GM21576 (cell line): ENCODE measurements around the gene IFT52.
"Not testable (repeated sequence)": the region's sequence is repeated elsewhere in the genome, so short reads cannot be mapped to it uniquely, and the experiment has no call there.

Source experiments
- ATAC-seq: cut with Tn5 transposase; IDR thresholded peaks from one replicate; pipeline ENCODE4 v1.9.1; 2021; ENCODE audit warnings: mild to moderate bottlenecking, moderate library complexity; ENCODE audit not compliant: unreplicated experiment

Gene IFT52

DNA sequence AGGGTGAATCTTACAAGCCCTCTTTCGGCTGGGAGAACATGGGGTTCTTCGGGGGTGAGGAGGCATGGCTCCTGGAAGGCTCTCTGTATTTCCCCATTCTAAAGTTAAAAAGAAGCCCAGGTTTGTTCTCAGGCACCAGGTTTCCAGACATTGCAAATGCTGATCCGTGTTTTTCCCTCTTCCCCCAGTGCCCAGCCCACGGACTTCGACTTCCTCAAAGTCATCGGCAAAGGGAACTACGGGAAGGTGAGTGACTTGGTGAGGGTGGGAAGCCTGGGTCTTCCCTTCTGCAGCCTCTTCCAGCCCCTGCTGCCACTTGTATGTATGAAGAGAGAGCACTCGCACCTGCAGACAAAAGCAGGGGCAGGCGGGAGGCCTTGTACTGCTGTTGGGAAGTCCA lies 23.3 kb upstream of the IFT52 start:
- ATAC-seq = no peak

DNA sequence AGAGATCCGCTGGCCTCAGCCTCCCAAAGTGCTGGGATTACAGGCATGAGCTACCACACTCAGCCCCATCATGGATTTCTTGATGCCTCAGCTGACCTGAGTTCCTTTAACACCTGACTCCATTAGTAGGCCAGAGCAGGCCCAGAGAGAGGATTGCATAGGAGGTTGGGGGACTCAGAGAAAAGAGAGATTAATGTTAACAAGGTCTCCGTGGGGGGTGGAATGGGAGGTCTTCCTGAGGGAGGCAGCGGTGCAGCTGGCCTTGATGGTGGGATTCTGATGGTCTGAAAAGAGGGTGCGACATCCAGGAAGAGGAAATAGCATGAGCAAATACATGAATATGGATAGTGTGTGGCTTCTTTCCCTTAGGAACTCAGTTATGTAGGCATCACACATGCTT lies 22.0 kb upstream of the IFT52 start:
- ATAC-seq = no peak

DNA sequence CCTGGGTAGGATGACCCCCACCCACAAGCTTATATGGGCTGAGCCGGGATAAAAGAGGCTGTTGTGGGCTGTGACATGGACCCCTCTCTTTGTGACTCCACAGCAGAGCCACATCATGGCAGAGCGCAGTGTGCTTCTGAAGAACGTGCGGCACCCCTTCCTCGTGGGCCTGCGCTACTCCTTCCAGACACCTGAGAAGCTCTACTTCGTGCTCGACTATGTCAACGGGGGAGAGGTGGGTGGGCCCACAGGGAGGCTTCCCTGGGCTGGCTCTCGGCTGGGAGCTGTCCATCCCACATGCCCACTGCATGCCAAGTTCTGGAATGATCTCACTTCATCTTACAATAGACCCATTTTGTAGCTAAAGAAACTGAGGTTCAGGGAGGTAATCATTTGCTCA lies 21.5 kb upstream of the IFT52 start:
- ATAC-seq = no peak

DNA sequence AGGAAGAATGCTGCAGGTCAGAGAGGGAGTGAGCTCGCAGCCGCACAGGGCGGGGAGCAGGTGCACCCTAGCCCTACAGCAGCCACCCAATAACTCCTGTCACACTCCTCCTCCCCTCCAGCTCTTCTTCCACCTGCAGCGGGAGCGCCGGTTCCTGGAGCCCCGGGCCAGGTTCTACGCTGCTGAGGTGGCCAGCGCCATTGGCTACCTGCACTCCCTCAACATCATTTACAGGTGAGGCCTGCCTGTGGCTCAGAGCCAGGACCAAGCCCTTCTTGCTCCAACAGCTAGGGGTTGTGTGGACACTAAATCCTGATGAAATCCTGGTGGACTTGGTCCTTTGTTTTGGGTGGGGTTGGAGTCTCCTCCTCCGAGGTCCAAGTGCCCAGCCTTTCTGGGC lies 20.2 kb upstream of the IFT52 start:
- ATAC-seq = no peak

DNA sequence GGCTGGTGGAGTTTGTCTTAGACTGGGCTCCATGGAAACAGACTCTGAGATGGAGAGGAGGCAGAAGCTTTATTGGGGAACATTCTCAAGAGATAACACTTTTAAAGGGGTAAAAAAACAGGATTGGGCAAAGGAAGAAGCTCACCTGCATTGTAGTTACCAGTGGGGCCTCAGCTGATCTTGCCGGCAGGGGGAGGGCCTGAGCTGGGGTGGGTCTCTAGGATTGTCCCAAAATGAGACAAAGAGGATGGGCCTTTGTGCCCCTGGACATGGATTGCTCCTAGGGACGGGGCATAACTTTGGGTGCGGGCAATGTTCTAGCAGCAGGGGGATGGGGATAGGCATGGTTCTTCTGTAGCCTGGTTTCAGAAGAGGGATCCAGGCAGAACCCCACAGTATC lies 19.4 kb upstream of the IFT52 start:
- ATAC-seq = no peak

DNA sequence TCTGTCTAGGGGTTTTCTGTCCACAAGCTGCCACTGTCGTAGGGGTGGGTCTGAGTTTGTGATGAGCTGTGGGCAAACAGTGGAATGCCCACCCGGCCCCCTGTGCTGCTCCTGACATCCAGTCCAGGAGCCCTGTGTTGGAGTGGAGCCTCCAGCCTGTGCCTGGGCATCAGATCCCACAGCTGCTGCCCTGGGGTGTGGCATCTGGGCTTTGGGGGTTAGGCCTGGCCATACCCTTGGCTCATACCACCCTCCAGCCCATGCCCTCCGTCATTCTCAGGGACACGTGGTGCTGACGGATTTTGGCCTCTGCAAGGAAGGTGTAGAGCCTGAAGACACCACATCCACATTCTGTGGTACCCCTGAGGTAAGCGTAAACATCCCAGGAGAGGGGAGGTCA lies 19.0 kb upstream of the IFT52 start:
- no peak for ATAC-seq

DNA sequence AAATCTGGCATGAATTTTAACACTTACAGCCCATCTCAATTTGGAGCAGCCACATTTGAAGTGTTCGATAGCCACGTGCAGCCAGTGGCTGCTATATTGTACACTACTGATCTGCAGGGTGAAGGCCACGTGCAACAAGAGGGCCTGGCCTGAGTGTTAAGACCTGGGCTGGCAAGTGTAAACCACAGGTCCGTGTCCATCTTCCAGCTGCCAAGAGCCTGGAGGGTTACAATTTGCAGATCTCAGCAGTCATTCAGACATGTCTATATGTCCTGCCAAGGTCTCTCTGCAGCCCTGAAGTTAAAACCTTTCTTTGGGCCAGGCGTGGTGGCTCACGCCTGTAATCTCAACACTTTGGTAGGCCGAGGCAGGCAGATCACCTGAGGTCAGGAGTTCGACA lies 17.8 kb upstream of the IFT52 start:
- no peak for ATAC-seq

DNA sequence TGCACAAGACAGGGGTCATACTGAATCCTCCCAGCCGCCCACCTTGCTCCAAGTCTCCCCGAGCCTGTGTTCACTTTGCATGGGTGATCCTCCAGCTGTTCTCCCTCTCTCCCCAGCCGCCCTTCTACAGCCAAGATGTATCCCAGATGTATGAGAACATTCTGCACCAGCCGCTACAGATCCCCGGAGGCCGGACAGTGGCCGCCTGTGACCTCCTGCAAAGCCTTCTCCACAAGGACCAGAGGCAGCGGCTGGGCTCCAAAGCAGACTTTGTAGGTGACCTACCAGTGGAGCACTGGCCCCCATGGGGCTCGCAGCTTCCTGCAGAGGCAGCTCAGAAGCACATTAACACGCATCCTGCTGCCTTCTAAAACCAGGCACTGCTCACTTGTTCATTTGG lies 14.6 kb upstream of the IFT52 start:
- ATAC-seq = no peak

DNA sequence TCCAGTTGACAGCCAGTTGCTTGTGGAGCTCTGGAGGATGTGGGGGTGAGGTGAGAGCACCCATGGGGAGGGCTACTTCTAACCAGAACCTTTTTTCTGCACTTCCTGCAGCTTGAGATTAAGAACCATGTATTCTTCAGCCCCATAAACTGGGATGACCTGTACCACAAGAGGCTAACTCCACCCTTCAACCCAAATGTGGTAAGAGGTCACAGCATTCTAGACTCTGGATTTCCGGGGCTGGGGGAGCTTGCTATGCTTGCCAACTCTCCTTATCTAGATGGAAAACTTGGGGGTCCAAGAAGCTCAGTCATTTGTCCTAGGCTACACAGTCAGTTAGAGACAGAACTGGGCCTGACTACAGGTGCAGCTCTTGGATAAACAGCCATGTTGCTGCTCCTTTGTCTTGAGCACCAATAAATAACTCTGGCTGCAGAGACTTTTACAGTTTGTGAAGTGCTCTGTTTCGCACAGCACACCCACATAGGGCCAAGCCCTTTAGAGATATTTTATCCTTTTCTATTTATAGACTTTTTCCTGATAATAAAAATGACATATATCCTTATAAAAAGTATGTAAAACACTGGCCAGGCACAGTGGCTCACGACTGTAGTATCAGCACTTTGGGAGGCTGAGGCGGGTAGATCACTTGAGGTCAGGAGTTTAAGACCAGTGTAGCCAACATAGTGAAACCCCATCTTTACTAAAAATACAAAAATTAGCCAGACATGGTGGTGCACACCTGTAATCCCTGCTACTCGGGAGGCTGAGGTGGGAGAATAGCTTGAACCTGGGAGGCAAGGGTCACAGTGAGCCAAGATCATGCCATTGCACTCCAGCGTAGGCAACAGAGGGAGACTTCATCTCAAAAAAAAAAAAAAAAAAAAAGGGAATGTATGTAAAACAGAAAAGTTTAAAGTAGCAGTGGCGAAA lies 10.6 kb upstream of the IFT52 start:
- no peak for ATAC-seq

DNA sequence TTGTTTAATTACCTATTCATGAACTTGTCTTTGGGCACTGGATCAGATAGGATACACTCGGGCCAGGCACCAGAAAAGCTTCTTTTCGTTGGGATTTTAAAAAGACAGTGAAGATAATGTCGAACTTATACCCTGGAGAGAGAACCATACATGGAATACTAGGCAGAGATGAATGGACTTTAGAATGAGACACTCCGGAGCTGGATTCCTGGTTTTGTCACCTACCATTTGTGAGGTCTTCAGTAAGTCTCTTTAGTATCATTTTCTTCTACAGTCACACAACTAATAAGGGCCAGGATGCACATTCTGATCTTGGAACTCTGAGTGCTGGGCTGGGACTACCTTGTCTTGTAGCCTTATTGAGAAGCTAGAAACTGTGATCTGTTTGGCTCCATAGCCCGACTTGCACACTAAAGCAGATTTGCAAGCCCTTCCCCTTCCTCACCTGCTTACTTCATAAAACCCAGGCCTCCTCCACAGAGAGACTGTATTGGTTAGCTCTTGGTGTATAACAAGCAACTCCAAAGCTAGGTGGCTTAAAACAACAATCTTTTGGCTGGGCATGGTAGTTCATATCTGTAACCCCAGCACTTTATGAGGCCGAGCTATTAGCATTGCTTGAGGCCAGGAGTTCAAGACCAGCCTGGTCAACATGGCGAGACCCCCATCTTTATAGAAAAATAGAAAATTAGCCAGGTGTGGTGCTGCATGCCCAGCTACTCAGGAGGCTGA lies 7.4 kb upstream of the IFT52 start:
- no peak for ATAC-seq

DNA sequence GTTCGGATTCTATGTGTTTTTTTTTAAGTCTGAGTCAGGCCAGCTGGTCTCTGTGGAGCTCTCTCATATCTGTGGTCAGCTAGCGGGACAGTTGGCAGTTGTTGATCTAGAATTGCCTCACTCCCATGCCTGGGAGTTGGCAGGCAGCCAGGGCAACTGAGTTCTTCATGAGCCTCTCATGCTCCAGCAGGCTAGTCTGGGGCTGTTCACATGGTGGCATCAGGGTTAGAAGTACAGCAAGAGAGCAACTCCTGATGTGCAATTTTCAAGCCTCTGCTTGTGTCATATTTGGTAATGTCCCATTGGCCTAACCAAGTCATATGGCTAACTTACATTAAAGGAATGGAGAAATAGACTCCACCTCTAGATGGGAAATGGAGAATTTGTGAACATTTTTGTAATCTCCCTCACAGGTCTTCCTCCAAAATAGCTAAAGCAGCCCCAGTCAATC lies 6.7 kb upstream of the IFT52 start:
- ATAC-seq = no peak

DNA sequence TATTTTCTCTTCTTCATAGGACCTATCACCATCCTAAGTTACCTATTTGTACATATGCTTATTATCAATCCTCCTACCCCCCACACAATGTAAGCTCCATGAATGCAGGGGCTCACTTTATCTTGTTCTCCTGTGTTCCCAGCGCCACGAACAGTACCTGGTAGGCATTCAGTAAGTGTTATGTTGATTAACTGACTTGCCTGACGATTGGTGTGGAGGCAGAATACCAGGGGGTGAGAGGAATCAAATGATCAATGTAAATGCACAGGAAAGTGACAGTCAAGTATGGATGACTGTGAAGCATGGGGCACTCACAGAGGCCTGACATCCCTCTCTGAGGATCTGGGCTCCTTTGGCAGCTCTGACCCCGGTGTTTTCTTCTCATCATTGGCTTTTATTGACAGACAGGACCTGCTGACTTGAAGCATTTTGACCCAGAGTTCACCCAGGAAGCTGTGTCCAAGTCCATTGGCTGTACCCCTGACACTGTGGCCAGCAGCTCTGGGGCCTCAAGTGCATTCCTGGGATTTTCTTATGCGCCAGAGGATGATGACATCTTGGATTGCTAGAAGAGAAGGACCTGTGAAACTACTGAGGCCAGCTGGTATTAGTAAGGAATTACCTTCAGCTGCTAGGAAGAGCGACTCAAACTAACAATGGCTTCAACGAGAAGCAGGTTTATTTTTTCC lies 6.1 kb upstream of the IFT52 start:
- ATAC-seq = no peak

DNA sequence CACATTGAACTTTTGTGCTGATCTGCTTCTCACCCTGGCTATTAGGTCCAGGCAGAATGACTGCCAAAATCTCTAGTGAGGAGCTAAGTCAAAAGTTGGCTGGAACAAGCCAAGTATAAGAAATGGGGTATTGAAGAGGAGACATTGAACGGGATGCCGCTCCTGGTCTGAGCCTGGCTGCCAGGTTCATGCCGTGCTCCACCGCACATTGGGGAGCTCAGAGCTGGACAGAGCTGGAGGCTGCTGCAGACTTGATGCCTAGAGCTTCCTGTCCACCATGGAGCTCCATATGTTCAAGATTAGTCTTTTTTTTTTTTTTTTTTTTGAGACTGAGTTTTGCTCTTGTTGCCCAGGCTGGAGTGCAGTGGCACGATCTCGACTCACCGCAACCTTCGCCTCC lies 4.1 kb upstream of the IFT52 start:
- ATAC-seq = no peak

DNA sequence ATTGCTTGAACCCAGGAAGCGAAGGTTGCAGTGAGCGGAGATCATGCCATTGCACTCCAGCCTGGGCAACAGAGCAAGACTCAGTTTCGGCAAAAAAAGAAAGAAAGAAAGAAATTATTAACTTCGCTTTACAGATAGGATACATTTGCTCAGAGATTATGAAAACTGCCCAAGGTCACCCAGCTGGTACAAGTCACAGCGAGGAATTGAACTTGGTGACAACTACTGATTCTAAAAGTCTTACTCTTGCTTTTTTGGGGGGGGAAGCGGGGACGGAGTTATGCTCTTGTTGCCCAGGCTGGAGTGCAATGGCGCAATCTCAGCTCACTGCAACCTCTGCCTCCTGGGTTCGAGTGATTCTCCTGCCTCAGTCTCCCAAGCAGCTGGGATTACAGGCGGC lies 2.2 kb upstream of the IFT52 start:
- ATAC-seq = not testable (repeated sequence)

DNA sequence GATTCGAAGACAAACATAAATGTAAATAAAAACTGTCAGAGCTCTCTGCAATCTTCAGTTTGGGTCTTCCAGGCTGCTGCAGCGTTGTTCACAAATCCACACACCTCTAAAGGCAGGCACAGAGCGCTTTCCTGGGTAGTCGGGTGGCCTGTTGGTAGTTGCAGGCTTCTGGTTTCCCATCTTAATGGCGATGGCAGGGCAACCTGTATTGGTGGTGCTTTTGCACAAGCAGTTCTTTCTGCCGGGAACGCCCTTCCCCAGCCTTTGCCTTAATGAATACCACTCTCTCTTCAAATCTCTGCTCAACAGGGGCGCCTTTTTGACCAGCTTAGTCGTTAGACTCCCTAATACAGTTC lies 723 bp upstream of the IFT52 start:
- ATAC-seq = no peak

DNA sequence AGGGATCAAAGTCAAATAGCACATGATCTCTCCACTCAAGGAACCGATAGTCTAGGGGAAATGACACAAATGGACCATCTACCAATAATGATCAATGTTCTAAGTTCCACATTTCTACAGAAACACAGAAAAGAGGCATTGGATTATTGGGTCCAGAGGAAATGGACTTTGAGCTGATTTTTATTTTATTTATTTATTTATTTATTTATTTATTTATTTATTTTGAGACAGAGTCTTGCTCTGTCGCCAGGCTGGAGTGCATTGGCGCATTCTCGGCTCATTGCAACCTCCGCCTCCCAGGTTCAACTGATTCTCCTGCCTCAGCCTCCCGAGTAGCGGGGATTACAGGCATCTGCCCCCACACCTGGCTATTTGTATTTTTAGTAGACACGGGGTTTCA lies 11.2 kb downstream of the IFT52 start:
- not testable (repeated sequence) for ATAC-seq

DNA sequence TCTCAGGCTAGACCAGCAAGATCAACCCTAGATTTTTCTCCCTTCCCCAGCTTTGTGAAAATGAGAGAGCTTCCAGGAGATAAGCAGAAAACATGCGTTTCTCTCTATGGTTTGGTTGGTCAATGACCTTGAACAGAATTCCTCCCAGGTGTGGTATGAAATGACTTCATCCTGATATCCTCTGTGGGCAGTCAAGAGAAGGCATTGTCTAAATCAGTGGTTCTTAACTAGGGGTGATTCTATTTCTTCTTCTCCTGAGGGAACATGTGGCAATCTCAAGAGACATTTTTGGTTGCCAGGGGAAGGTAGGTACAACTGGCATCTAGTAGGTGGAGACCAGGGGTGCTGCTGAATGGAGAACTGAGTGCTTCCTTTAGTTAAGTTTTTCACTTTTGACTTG lies 12.4 kb downstream of the IFT52 start:
- ATAC-seq = no peak

DNA sequence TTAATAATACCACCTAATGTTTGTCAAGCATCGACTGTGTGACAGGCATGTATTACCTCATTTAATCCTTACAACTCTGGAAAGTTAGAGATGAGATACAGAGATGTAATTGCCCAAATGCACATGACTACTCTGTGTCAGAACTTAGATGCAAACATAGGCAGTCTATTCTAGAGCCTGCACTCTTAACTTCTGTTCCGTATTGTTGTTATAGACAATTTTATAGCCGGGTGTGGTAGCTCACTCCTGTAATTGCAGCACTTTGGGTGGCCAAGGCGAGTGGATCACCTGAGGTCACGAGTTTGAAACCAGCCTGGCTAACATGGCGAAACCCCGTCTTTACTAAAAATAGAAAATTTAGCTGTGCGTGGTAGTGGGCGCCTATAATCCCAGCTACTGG lies 15.0 kb downstream of the IFT52 start:
- ATAC-seq = no peak

DNA sequence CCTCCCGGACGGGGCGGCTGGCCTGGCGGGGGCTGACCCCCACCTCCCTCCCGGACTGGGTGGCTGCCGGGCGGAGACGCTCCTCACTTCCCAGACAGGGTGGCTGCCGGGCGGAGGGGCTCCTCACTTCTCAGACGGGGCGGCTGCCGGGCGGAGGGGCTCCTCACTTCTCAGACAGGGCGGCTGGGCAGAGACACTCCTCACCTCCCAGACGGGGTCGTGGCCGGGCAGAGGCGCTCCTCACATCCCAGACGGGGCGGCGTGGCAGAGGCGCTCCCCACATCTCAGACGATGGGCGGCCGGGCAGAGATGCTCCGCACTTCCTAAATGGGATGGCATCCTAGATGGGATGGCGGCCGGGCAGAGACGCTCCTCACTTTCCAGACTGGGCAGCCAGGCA lies 16.5 kb downstream of the IFT52 start:
- ATAC-seq = not testable (repeated sequence)

DNA sequence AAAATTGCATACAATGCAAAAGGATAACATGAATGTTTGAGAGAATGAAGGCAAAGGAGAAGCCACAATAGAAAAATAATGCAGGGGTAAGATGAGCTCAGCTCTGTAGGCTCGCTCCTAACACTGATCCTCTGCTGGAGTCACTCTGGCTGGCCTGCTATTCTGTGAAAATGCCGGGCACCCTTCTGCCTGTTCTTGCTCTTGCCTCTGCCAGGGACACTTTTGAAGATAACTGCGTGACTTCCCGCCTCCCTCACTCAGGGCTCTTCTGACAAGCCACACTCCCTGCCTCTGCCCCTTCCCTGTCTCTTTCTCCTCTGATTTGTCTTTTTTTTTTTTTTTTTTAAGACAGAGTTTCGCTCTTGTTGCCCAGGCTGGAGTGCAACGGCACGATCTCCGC lies 40.9 kb downstream of the IFT52 start:
- ATAC-seq = no peak

DNA sequence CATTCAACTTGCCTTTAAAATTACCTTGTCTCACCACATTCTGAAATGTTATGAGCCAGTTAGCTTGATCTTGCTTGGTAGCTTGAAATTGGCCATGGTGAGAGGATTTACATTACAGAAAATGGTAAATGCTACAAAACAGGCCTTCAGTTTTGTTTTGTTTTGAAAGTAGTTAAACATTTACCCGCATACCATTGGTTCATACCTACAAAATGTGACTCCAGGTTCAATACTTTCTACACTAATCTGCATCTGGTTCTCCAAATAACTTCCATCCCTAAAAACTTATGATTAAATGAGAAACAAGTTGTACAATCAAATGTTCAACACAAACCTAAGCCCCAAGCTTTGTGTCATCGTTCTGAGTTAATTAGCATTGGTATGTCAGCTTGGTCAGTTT lies 45.7 kb downstream of the IFT52 start:
- ATAC-seq = no peak

DNA sequence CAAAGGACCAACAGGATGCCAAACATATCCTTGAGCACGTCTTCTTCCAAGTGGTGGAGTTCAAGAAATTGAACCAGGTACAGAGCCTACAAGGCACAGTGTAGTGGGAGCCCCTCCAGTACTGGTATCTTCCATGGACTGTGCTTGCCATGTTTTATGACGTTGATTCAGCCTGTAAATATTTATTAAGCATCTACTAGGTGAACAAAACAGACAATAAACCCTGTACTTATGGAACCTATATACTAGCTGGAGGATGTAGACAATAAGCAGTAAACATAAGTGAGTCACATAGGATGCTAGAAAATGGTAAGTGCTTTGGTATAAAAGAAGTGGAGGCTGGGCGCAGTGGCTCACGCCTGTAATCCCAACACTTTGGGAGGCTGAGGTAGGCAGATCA lies 51.8 kb downstream of the IFT52 start:
- ATAC-seq = no peak
